Measurements from ENCODE around the gene DLX4.

DLX4 gene

GRCh38 chr17:49952912-49953497, 16.0 kb upstream of the DLX4 start:
- Histone ChIP-seq H2AK5ac (ENCODE audit: low read length) (no peak overlapping the region), H4K12ac (ENCODE audit: low read depth, low read length) (no peak overlapping the region), H3K4me2 (ENCODE audit: low read length) (no peak overlapping the region), H3K4me1 (ENCODE audit: control insufficient read depth in 1 of 2, insufficient read depth in 2 of 2, low read length in 2 of 2) (no peaks in the 10 kb centered on the region), H3K18ac (ENCODE audit: low read length) (no peak overlapping the region), H2BK5ac (ENCODE audit: low read depth, low read length, poor library complexity) (no peak overlapping the region), H2BK120ac (ENCODE audit: insufficient read depth, low read length, poor library complexity) (no peak overlapping the region), H3K4ac (ENCODE audit: low read depth, low read length) (no peak overlapping the region), H3K9ac (ENCODE audit: low read length) (no peak overlapping the region), H3K27ac (ENCODE audit: low read depth, low read length) (no peak overlapping the region), H3K27me3 (ENCODE audit: insufficient read depth, low read length) (no peaks in the 10 kb centered on the region), H3K4me3 (ENCODE audit: low read depth, low read length) (peak overlapping the region; percentile 18), H3K23ac (ENCODE audit: low read length) (no peak overlapping the region), H4K8ac (ENCODE audit: low read depth, low read length) (no peak overlapping the region), H3K36me3 (ENCODE audit: control insufficient read depth in 1 of 2, insufficient read depth in 2 of 2, low read length in 2 of 2) (no peaks in the 10 kb centered on the region), H3K79me2 (ENCODE audit: control insufficient read depth, insufficient read depth, low read length, poor library complexity) (no peaks in the 10 kb centered on the region), H3K9me3 (ENCODE audit: insufficient read depth, low read depth, low read length) (no peaks in the 10 kb centered on the region), H2AFZ (ENCODE audit: insufficient read depth, low read length, poor library complexity) (no peak overlapping the region), H2BK12ac (ENCODE audit: low read length) (no peak overlapping the region), H4K91ac (ENCODE audit: low read depth, low read length) (no peak overlapping the region), H3K14ac (ENCODE audit: low read length) (no peak overlapping the region), H3K79me1 (ENCODE audit: low read length) (peaks cover 6% of the 10 kb centered on the region)
- no CpG with 5 or more reads among the region's 8 CpGs for WGBS (ENCODE audit: extremely low coverage, insufficient coverage, insufficient read length)
- no peak for DNase-seq

- no peaks in the 10 kb centered on the region for H3K27me3 ChIP-seq (ENCODE audit: insufficient read depth, low read length)
- no peak overlapping the region for H2BK120ac ChIP-seq (ENCODE audit: insufficient read depth, low read length, poor library complexity)
- WGBS (ENCODE audit: extremely low coverage, insufficient coverage, insufficient read length): no CpG with 5 or more reads among the region's 1 CpG
- H3K4me2 ChIP-seq (ENCODE audit: low read length): no peak overlapping the region
- no peak overlapping the region for H3K4me3 ChIP-seq (ENCODE audit: low read depth, low read length)
- no peak overlapping the region for H3K18ac ChIP-seq (ENCODE audit: low read length)
- H2AFZ ChIP-seq (ENCODE audit: insufficient read depth, low read length, poor library complexity): no peak overlapping the region
- no peaks in the 10 kb centered on the region for H3K79me1 ChIP-seq (ENCODE audit: low read length)
- H3K4ac ChIP-seq (ENCODE audit: low read depth, low read length): no peak overlapping the region
- no peak overlapping the region for H2AK5ac ChIP-seq (ENCODE audit: low read length)
- H3K14ac ChIP-seq (ENCODE audit: low read length): no peak overlapping the region
- H4K12ac ChIP-seq (ENCODE audit: low read depth, low read length): no peak overlapping the region
- H3K27ac ChIP-seq (ENCODE audit: low read depth, low read length): no peak overlapping the region
- H3K23ac ChIP-seq (ENCODE audit: low read length): no peak overlapping the region
- H2BK5ac ChIP-seq (ENCODE audit: low read depth, low read length, poor library complexity): no peak overlapping the region
- no peak for DNase-seq
- H3K4me1 ChIP-seq (ENCODE audit: control insufficient read depth in 1 of 2, insufficient read depth in 2 of 2, low read length in 2 of 2): peaks cover 0 to 5% of the 10 kb centered on the region in 2 experiments
- no peaks in the 10 kb centered on the region for H3K9me3 ChIP-seq (ENCODE audit: insufficient read depth, low read depth, low read length)
- H4K8ac ChIP-seq (ENCODE audit: low read depth, low read length): no peak overlapping the region
- no peaks in the 10 kb centered on the region for H3K36me3 ChIP-seq (ENCODE audit: control insufficient read depth in 1 of 2, insufficient read depth in 2 of 2, low read length in 2 of 2)
- no peaks in the 10 kb centered on the region for H3K79me2 ChIP-seq (ENCODE audit: control insufficient read depth, insufficient read depth, low read length, poor library complexity)
- H2BK12ac ChIP-seq (ENCODE audit: low read length): peak overlapping the region; percentile 2
- H3K9ac ChIP-seq (ENCODE audit: low read length): no peak overlapping the region
- no peak overlapping the region for H4K91ac ChIP-seq (ENCODE audit: low read depth, low read length)
Observed at GRCh38 chr17:49955157-49955556, 13.8 kb upstream of the DLX4 start.

DNA sequence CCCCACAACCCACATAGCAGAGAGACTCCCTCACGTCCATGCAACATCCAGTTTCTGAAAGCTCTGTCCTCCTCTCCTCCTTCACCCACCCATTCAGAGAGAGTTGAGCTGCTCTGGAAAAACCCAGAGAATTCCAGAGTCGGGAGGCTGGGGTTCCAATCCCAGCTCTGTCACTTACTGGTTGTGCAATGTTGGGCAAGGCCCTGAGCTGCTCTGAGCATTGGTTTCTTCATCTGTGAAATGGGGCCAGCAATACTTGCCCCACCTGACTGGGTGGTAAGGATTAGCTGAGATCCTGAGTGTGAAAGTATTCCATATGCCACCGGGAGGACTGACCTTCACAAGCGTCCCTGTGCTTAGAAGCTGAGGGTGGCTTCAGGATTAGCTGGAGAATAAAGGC, 12.2 kb upstream of the DLX4 start:
- H3K4ac ChIP-seq (ENCODE audit: low read depth, low read length): no peak overlapping the region
- H3K27me3 ChIP-seq (ENCODE audit: insufficient read depth, low read length): no peaks in the 10 kb centered on the region
- no peak overlapping the region for H3K4me2 ChIP-seq (ENCODE audit: low read length)
- H3K27ac ChIP-seq (ENCODE audit: low read depth, low read length): no peak overlapping the region
- no peaks in the 10 kb centered on the region for H3K36me3 ChIP-seq (ENCODE audit: control insufficient read depth in 1 of 2, insufficient read depth in 2 of 2, low read length in 2 of 2)
- WGBS (ENCODE audit: extremely low coverage, insufficient coverage, insufficient read length): no CpG with 5 or more reads among the region's 4 CpGs
- no peak overlapping the region for H2BK120ac ChIP-seq (ENCODE audit: insufficient read depth, low read length, poor library complexity)
- H3K14ac ChIP-seq (ENCODE audit: low read length): no peak overlapping the region
- no peak overlapping the region for H2AK5ac ChIP-seq (ENCODE audit: low read length)
- no peak overlapping the region for H3K23ac ChIP-seq (ENCODE audit: low read length)
- no peak overlapping the region for H3K4me3 ChIP-seq (ENCODE audit: low read depth, low read length)
- no peak overlapping the region for H3K18ac ChIP-seq (ENCODE audit: low read length)
- H3K9me3 ChIP-seq (ENCODE audit: insufficient read depth, low read depth, low read length): no peaks in the 10 kb centered on the region
- H4K8ac ChIP-seq (ENCODE audit: low read depth, low read length): no peak overlapping the region
- no peak overlapping the region for H2AFZ ChIP-seq (ENCODE audit: insufficient read depth, low read length, poor library complexity)
- H3K79me1 ChIP-seq (ENCODE audit: low read length): no peaks in the 10 kb centered on the region
- peaks cover 0 to 5% of the 10 kb centered on the region in 2 experiments for H3K4me1 ChIP-seq (ENCODE audit: control insufficient read depth in 1 of 2, insufficient read depth in 2 of 2, low read length in 2 of 2)
- H4K91ac ChIP-seq (ENCODE audit: low read depth, low read length): no peak overlapping the region
- no peak overlapping the region for H2BK12ac ChIP-seq (ENCODE audit: low read length)
- H2BK5ac ChIP-seq (ENCODE audit: low read depth, low read length, poor library complexity): no peak overlapping the region
- DNase-seq: no peak
- no peak overlapping the region for H4K12ac ChIP-seq (ENCODE audit: low read depth, low read length)
- H3K79me2 ChIP-seq (ENCODE audit: control insufficient read depth, insufficient read depth, low read length, poor library complexity): no peaks in the 10 kb centered on the region
- no peak overlapping the region for H3K9ac ChIP-seq (ENCODE audit: low read length)

DNA sequence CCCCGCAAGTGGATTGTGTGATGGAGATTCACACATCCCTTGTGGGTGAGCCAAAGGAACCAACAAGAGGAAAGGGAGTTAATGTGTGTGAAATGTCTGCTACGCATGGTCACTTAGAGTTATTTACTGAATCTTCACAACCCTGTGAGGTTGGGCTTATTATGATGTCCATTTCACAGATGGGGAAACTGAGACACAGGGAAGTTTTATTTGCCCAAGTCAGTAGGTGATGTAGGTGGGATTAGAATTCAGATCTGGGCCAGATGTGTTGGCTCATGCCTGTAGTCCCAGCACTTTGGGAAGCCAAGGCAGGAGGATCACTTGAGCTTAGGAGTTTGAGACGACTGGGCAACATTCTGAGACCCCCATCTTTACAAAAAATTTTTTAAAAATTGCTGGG, 11.6 kb upstream of the DLX4 start:
- H3K79me1 ChIP-seq (ENCODE audit: low read length): no peaks in the 10 kb centered on the region
- H3K79me2 ChIP-seq (ENCODE audit: control insufficient read depth, insufficient read depth, low read length, poor library complexity): no peaks in the 10 kb centered on the region
- no peak overlapping the region for H4K8ac ChIP-seq (ENCODE audit: low read depth, low read length)
- no peak overlapping the region for H3K4me2 ChIP-seq (ENCODE audit: low read length)
- no peaks in the 10 kb centered on the region for H3K36me3 ChIP-seq (ENCODE audit: control insufficient read depth in 1 of 2, insufficient read depth in 2 of 2, low read length in 2 of 2)
- no peak overlapping the region for H3K4me3 ChIP-seq (ENCODE audit: low read depth, low read length)
- no peak overlapping the region for H3K23ac ChIP-seq (ENCODE audit: low read length)
- no peak overlapping the region for H2BK5ac ChIP-seq (ENCODE audit: low read depth, low read length, poor library complexity)
- H3K18ac ChIP-seq (ENCODE audit: low read length): no peak overlapping the region
- H2AFZ ChIP-seq (ENCODE audit: insufficient read depth, low read length, poor library complexity): no peak overlapping the region
- no peak overlapping the region for H3K14ac ChIP-seq (ENCODE audit: low read length)
- H2AK5ac ChIP-seq (ENCODE audit: low read length): no peak overlapping the region
- no peak overlapping the region for H3K27ac ChIP-seq (ENCODE audit: low read depth, low read length)
- no peak overlapping the region for H4K12ac ChIP-seq (ENCODE audit: low read depth, low read length)
- no CpG with 5 or more reads among the region's 3 CpGs for WGBS (ENCODE audit: extremely low coverage, insufficient coverage, insufficient read length)
- no peak overlapping the region for H4K91ac ChIP-seq (ENCODE audit: low read depth, low read length)
- no peak overlapping the region for H3K4ac ChIP-seq (ENCODE audit: low read depth, low read length)
- no peaks in the 10 kb centered on the region for H3K9me3 ChIP-seq (ENCODE audit: insufficient read depth, low read depth, low read length)
- no peak overlapping the region for H2BK12ac ChIP-seq (ENCODE audit: low read length)
- no peak for DNase-seq
- H3K27me3 ChIP-seq (ENCODE audit: insufficient read depth, low read length): peaks cover 1% of the 10 kb centered on the region
- H3K9ac ChIP-seq (ENCODE audit: low read length): no peak overlapping the region
- H3K4me1 ChIP-seq (ENCODE audit: control insufficient read depth in 1 of 2, insufficient read depth in 2 of 2, low read length in 2 of 2): peaks cover 0 to 5% of the 10 kb centered on the region in 2 experiments
- no peak overlapping the region for H2BK120ac ChIP-seq (ENCODE audit: insufficient read depth, low read length, poor library complexity)

All from trophoblast cell (in vitro differentiated cells and primary cell).